Activated T-helper 17 cell treated with anti-CD3 and anti-CD28 coated beads, Interleukin-2, amount 50 U/mL, for 72 hours (primary cell): ENCODE data around the gene DPP6. TPM values are rescaled to one million over a fixed set of nuclear protein-coding genes. Genes with fewer than 3 reads are reported as not detected.
"Not testable (repeated sequence)": the region's sequence is repeated elsewhere in the genome, so short reads cannot be mapped to it uniquely, and the experiment has no call there.

ENCODE experiments used
- ATAC-seq: fragments of 150-1000 bp; cut with Tn5 transposase; replicated peaks from 2 replicates; pipeline ENCODE4 v1.10.0; 2021; ENCODE audit warnings: mild to moderate bottlenecking, moderate library complexity
- H3K27ac Mint-ChIP-seq: one replicate; pipeline ENCODE4 v1.8.0; 2022; ENCODE audit warnings: mixed read lengths
- H3K27me3 Mint-ChIP-seq: one replicate; pipeline ENCODE4 v1.8.0; 2022; ENCODE audit warnings: mixed read lengths
- H3K36me3 Mint-ChIP-seq: one replicate; pipeline ENCODE4 v1.8.0; 2022; ENCODE audit warnings: low read depth, mild to moderate bottlenecking, mixed read lengths
- H3K4me1 Mint-ChIP-seq: one replicate; pipeline ENCODE4 v1.8.0; 2022; ENCODE audit warnings: mixed read lengths
- H3K4me3 Mint-ChIP-seq: one replicate; pipeline ENCODE4 v1.8.0; 2022; ENCODE audit warnings: mild to moderate bottlenecking, mixed read lengths
- H3K9me3 Mint-ChIP-seq: one replicate; pipeline ENCODE4 v1.8.0; 2022; ENCODE audit warnings: mixed read lengths
- total RNA-seq, 2 donors: library from RNA; stranded (reverse); gene quantifications; one replicate each; pipeline ENCODE4 v1.2.3, GENCODE V29; 2022

The DPP6 gene
- total RNA-seq, 2 donors from 2014 or later = not detected

DNA sequence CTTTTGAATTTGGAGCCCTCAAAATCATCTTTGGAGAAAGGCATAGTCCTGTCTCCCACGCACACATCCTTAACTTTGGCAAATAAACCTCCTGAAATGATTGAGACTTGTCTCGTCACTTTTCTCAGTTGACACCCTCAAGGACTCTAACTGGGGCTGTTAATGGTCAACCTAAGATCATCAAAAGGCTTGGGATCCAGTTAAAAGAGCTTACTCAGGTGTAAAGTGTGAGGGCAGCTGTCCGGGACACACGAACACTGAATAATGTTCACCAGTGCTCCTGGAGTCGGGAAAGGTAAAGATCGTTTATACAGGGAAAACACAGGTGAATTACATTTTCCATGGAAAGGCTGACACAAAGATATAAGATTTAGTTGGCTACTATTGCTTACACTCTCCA, 866.1 kb downstream of the DPP6 start:
- Mint-ChIP-seq H3K27ac (no peak overlapping the region), H3K4me3 (no peak overlapping the region)
- ATAC-seq = no peak

DNA sequence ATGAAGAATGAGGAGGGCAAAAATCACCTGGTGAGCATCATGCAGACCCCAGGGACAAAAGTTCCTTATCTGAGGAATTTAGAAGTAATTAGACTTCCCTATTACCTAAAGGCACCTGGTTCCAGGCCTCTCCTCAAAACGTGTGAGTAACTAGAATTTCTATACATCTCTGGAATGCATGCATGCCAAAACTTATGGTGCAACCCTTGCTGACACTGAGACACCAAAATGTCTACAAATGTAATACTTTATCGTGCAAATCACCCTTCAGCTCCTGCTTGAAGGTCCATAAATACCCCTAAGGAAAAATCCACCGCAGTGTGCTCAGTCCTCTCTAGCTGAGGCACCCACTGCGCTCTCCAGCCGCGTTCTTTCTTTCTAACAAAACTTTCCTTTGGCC, 866.5 kb downstream of the DPP6 start:
- no peak for ATAC-seq
- no peaks in the 10 kb centered on the region for H3K4me1 Mint-ChIP-seq
- no peak overlapping the region for H3K27ac Mint-ChIP-seq
- H3K36me3 Mint-ChIP-seq = no peaks in the 10 kb centered on the region
- no peak overlapping the region for H3K4me3 Mint-ChIP-seq
- H3K9me3 Mint-ChIP-seq = no peaks in the 10 kb centered on the region
- H3K27me3 Mint-ChIP-seq = peaks cover 10% of the 10 kb centered on the region

More for the DNA sequence above, 866.1 kb downstream of the DPP6 start:
- Mint-ChIP-seq H3K36me3 (no peaks in the 10 kb centered on the region), H3K4me1 (no peaks in the 10 kb centered on the region), H3K9me3 (no peaks in the 10 kb centered on the region), H3K27me3 (peaks cover 11% of the 10 kb centered on the region)

DNA sequence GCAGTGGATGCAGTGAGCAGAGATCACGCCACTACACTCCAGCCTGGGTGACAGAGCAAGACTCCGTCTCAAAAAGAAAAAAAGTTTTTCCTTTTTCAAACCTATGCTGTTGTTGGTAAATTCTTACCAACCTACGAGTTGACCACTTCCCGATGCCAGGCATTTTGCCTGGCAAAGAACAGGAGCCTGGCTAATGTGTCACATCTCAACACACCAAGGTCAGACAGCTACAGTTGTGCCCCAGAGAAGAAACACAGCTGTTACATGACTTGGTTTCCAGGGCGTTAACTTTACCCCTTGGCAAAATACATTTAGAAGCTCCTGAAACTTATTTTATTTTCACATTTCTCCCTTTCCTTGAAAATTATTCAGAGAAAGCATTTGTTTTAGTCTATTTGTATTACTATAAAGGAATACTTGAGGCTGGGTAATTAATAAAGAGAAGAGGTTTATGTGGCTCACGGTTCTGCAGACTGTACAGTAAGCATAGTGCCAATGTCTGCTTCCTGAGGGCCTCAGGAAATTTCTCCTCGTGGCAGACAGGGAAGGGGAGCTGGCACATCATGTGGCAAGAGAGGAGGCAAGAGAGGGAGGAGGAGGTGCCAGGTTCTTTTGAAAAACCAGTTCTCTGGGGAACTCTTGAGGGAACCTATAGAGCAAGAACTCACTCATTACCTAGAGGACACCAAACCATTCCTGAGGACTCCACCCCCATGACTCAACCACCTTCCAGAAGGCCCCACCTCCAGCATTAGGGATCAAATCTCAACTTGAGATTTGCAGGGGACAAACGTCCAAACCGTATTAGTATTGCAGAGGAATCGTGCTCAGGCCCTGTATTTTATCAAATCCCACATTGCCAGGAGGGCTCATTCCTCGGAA, 867.4 kb downstream of the DPP6 start:
- no peaks in the 10 kb centered on the region for H3K9me3 Mint-ChIP-seq
- no peaks in the 10 kb centered on the region for H3K36me3 Mint-ChIP-seq
- peaks cover 8% of the 10 kb centered on the region for H3K27me3 Mint-ChIP-seq
- no peaks in the 10 kb centered on the region for H3K4me1 Mint-ChIP-seq
- no peak for ATAC-seq
- H3K27ac Mint-ChIP-seq = no peak overlapping the region
- no peak overlapping the region for H3K4me3 Mint-ChIP-seq

GRCh38 chr7:154922472-154922871, 870.3 kb downstream of the DPP6 start:
- not testable (repeated sequence) for H3K4me1 Mint-ChIP-seq, ATAC-seq, H3K36me3 Mint-ChIP-seq, H3K27ac Mint-ChIP-seq, H3K4me3 Mint-ChIP-seq, H3K9me3 Mint-ChIP-seq, H3K27me3 Mint-ChIP-seq

- Mint-ChIP-seq H3K27ac (peak overlapping the region; percentile 95), H3K4me3 (peak overlapping the region; percentile 98), H3K9me3 (no peaks in the 10 kb centered on the region), H3K36me3 (no peaks in the 10 kb centered on the region), H3K4me1 (peaks cover 5% of the 10 kb centered on the region), H3K27me3 (no peaks in the 10 kb centered on the region)
- ATAC-seq = peak; percentile 62
These were observed 875.5 kb downstream of the DPP6 start for GRCh38 chr7:154927624-154928125.

GRCh38 chr7:154928136-154929005, 876.2 kb downstream of the DPP6 start:
- Mint-ChIP-seq H3K36me3 (no peaks in the 10 kb centered on the region), H3K4me3 (peak overlapping the region; percentile 98), H3K27me3 (no peaks in the 10 kb centered on the region), H3K27ac (peak overlapping the region; percentile 95), H3K9me3 (no peaks in the 10 kb centered on the region), H3K4me1 (peaks cover 5% of the 10 kb centered on the region)
- peak; percentile 80 for ATAC-seq

GRCh38 chr7:154929006-154929726, 877.0 kb downstream of the DPP6 start:
- no peaks in the 10 kb centered on the region for H3K36me3 Mint-ChIP-seq
- no peak for ATAC-seq

DNA sequence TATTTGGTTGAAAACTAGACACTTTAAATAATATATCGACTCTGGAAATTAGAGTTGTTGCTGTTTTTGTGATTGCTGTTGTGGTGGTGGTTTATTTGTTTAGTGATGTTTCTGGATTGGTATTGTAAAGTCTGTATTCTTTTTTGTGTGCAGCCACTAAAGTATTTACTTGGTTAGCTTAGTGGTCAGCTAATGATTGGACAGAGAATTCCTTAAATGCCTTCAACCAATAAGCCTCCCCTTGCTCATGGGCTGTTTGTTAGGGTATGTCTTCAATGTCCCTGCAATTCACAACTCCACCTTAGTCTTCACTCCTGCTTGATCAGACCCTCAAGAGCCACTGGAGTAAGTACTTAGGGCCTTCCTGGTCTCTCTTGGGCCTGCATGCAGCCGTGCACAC, 879.7 kb downstream of the DPP6 start:
- no peaks in the 10 kb centered on the region for H3K27me3 Mint-ChIP-seq
- no peak overlapping the region for H3K4me3 Mint-ChIP-seq
- H3K9me3 Mint-ChIP-seq = peaks cover 11% of the 10 kb centered on the region
- no peak overlapping the region for H3K27ac Mint-ChIP-seq
- ATAC-seq = no peak
- H3K4me1 Mint-ChIP-seq = peaks cover 5% of the 10 kb centered on the region
- peaks cover 6% of the 10 kb centered on the region for H3K36me3 Mint-ChIP-seq

More at GRCh38 chr7:154929006-154929726, 877.0 kb downstream of the DPP6 start:
- H3K4me1 Mint-ChIP-seq = peaks cover 5% of the 10 kb centered on the region
- H3K9me3 Mint-ChIP-seq = peaks cover 4% of the 10 kb centered on the region
- H3K27ac Mint-ChIP-seq = peak overlapping the region; percentile 95
- no peaks in the 10 kb centered on the region for H3K27me3 Mint-ChIP-seq
- peak overlapping the region; percentile 98 for H3K4me3 Mint-ChIP-seq

GRCh38 chr7:154934353-154934952, 882.3 kb downstream of the DPP6 start:
- peaks cover 11% of the 10 kb centered on the region for H3K9me3 Mint-ChIP-seq
- ATAC-seq, H3K27me3 Mint-ChIP-seq, H3K4me1 Mint-ChIP-seq, H3K4me3 Mint-ChIP-seq, H3K27ac Mint-ChIP-seq, H3K36me3 Mint-ChIP-seq: not testable (repeated sequence)

GRCh38 chr7:154937837-154938236, 885.6 kb downstream of the DPP6 start:
- no peak for ATAC-seq
- H3K4me3 Mint-ChIP-seq = no peak overlapping the region
- peaks cover 4% of the 10 kb centered on the region for H3K4me1 Mint-ChIP-seq
- H3K27me3 Mint-ChIP-seq = no peaks in the 10 kb centered on the region
- no peak overlapping the region for H3K27ac Mint-ChIP-seq
- peaks cover 11% of the 10 kb centered on the region for H3K9me3 Mint-ChIP-seq
- peaks cover 14% of the 10 kb centered on the region for H3K36me3 Mint-ChIP-seq

DNA sequence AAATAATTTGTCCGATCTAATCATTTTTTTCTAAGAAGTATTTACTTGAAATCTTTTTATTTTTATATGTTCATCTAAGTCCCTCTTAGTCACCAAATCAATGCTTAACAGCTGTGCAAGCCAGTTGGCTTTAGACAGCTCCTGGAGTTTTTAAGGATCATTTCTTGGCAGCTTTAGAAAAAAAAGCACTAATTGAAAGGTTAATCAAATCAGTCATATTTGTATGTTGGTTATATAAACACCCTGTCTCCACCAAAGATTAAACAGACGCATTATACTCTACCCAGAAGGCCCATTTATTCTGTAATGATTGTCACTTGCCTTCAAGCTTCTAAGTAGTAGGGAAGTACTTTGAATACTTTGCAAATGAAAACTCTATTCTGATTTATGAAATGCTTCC, 890.5 kb downstream of the DPP6 start:
- Mint-ChIP-seq H3K27me3 (no peaks in the 10 kb centered on the region), H3K36me3 (peaks cover 56% of the 10 kb centered on the region), H3K4me1 (peaks cover 4% of the 10 kb centered on the region), H3K27ac (no peak overlapping the region), H3K9me3 (no peaks in the 10 kb centered on the region), H3K4me3 (no peak overlapping the region)
- ATAC-seq = no peak
